GM23248 (cell line): ENCODE data around the gene NME9. TPM values are rescaled to one million over a fixed set of nuclear protein-coding genes. Genes with fewer than 3 reads are reported as not detected.

ENCODE experiments used
- DNase-seq: peaks from one replicate; pipeline ENCODE4 v3.0.0-alpha.2; 2015
- H2AFZ ChIP-seq: fragments of 200-600 bp; sonication (generic); 2 replicates; pipeline ENCODE4 v1.6.1; 2016; ENCODE audit warnings: antibody characterized with exemption
- H3F3A ChIP-seq: fragments of 200-600 bp; sonication (generic); 2 replicates; pipeline ENCODE4 v1.6.1; 2016; ENCODE audit warnings: mild to moderate bottlenecking, antibody characterized with exemption, mixed run types; ENCODE audit not compliant: insufficient read depth
- H3K27ac ChIP-seq: fragments of 200-600 bp; sonication (generic); 2 replicates; pipeline ENCODE4 v1.5.1; 2016; ENCODE audit warnings: mild to moderate bottlenecking
- H3K27me3 ChIP-seq: fragments of 200-600 bp; sonication (generic); replicated peaks from 2 replicates; pipeline ENCODE4 v1.6.1; 2016; ENCODE audit warnings: mild to moderate bottlenecking; ENCODE audit not compliant: insufficient read depth
- H3K36me3 ChIP-seq: fragments of 200-600 bp; sonication (generic); 2 replicates; pipeline ENCODE4 v1.6.1; 2016; ENCODE audit warnings: low read depth, mild to moderate bottlenecking
- H3K4me1 ChIP-seq: fragments of 200-600 bp; sonication (generic); 2 replicates; pipeline ENCODE4 v1.6.1; 2016; ENCODE audit warnings: mild to moderate bottlenecking; ENCODE audit not compliant: insufficient read depth
- H3K4me2 ChIP-seq: fragments of 200-600 bp; sonication (generic); one replicate; pipeline ENCODE4 v1.6.1; 2016; ENCODE audit warnings: mild to moderate bottlenecking; ENCODE audit not compliant: unreplicated experiment
- H3K4me3 ChIP-seq: fragments of 200-600 bp; sonication (generic); 2 replicates; pipeline ENCODE4 v1.5.1; 2016; ENCODE audit warnings: mild to moderate bottlenecking
- H3K79me2 ChIP-seq: fragments of 200-600 bp; sonication (generic); 2 replicates; pipeline ENCODE4 v1.6.1; 2016; ENCODE audit warnings: mild to moderate bottlenecking; ENCODE audit not compliant: insufficient read depth
- H3K9ac ChIP-seq: fragments of 200-600 bp; sonication (generic); 2 replicates; pipeline ENCODE4 v1.6.1; 2016; ENCODE audit warnings: mild to moderate bottlenecking
- H3K9me2 ChIP-seq: fragments of 200-600 bp; sonication (generic); 2 replicates; pipeline ENCODE4 v1.6.1; 2016; ENCODE audit warnings: mixed run types, mild to moderate bottlenecking, moderate library complexity; ENCODE audit not compliant: insufficient read depth
- H3K9me3 ChIP-seq: fragments of 200-600 bp; sonication (generic); one replicate; pipeline ENCODE4 v1.6.1; 2017; ENCODE audit warnings: low read depth
- H4K20me1 ChIP-seq: fragments of 200-600 bp; sonication (generic); 2 replicates; pipeline ENCODE4 v1.6.0; 2016; ENCODE audit not compliant: insufficient read depth
- EZH2 ChIP-seq: fragments of 200-600 bp; sonication (generic); IDR thresholded peaks from 2 replicates; pipeline ENCODE4 v1.6.1; 2018; ENCODE audit warnings: antibody characterized with exemption, mild to moderate bottlenecking; ENCODE audit not compliant: insufficient read depth, poor library complexity, severe bottlenecking
- EZH2phosphoT487 ChIP-seq: fragments of 200-600 bp; sonication (generic); IDR thresholded peaks from 2 replicates; pipeline ENCODE4 v1.6.1; 2018; ENCODE audit warnings: antibody characterized with exemption, moderate library complexity, mild to moderate bottlenecking, low read depth; ENCODE audit not compliant: insufficient read depth
- WGBS, 2 experiments: methylation state at CpG; one replicate each; pipeline ENCODE4 v1.1.6; 2015 to 2017; ENCODE audit warnings: low lambda C conversion rate in 2 of 2, low coverage in 1 of 2; ENCODE audit errors: missing lambda C conversion rate in 2 of 2; 5-methylcytosine and 5-hydroxymethylcytosine counted together
- in situ Hi-C: fragments of 300-500 bp; cut with MboI; formaldehyde crosslinking; loops from 2 replicates; pipeline ENCODE4 v1.15.0; 2020
- polyA plus RNA-seq: library from polyadenylated mRNA; unstranded; fragments of >200 nt; fragmentation: Nextera tagmentation; extraction: Ambion mirVana; gene quantifications from 2 replicates; pipeline ENCODE4 v1.2.1, GENCODE V29; 2016
- total RNA-seq: library from RNA; depleted of rRNA; stranded (reverse); fragments of >200 nt; shearing (Covaris generic); gene quantifications from 2 replicates; pipeline ENCODE4 v1.2.3, GENCODE V29; 2014

The NME9 gene
- total and polyA plus RNA-seq, 2 experiments from 2014 or later: 0.14 TPM; not detected in 1

DNA sequence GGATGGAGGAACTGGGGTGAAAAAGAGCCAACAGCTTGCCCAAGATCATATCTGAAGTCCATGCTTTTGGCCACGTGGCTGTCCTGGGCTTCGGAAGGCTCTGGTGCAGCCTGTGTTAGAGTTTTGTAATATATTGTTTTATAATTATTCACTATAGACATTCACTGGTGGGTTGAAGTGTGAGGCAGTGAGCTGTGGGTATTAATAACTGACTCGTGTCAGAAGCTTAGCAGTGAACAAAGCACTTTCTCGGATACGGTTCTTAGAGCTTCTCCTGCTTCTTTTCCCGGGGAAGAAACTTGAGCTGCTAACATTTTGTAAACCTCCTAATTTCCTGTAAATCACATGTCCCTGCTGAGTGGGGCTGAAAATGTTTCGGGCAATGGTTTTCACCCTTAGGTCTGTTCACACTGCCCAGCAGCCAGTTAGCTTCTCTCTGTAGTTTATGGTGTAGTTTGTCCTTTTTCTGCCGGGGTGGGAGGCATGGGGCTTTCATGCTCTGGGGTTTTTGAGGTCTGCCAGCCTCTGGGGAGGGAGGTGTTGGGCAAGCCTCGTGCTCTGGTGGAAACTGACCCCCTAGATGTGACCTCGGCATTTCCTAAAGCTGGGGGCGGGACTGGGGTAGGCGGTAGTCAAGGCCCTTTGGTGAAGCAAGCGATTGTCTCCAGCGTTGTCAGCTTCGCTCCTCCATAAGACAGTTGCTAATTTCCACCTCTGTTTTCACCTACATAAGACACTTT lies 20.4 kb upstream of the NME9 start:
- peaks cover 20% of the 10 kb centered on the region for H3K4me1 ChIP-seq
- H3K9me3 ChIP-seq: no peaks in the 10 kb centered on the region
- H3F3A ChIP-seq: no peaks in the 10 kb centered on the region
- H3K9ac ChIP-seq: peak overlapping the region; percentile 89
- no peaks in the 10 kb centered on the region for H3K9me2 ChIP-seq
- H3K36me3 ChIP-seq: peaks cover under 1% of the 10 kb centered on the region; the same call in 1 of the 2 replicates
- peaks cover 59% of the 10 kb centered on the region for H3K79me2 ChIP-seq
- peak overlapping the region; percentile 70 for H2AFZ ChIP-seq
- no peaks in the 10 kb centered on the region for H3K27me3 ChIP-seq
- DNase-seq: peak; percentile 63
- H3K4me2 ChIP-seq: peak overlapping the region; percentile 81
- H3K27ac ChIP-seq: peak overlapping the region; percentile 83
- peak overlapping the region; percentile 79 for H3K4me3 ChIP-seq
- TF ChIP-seq EZH2: no peak
- no peak for TF ChIP-seq EZH2phosphoT487
- in situ Hi-C loops: no loop called here
- WGBS, 2 experiments: 35 to 39% methylated on average over 15 of the region's 15 CpGs
- no peaks in the 10 kb centered on the region for H4K20me1 ChIP-seq

GRCh38 chr3:138348754-138349739 lies 19.4 kb upstream of the NME9 start:
- Histone ChIP-seq H2AFZ (peak overlapping the region; percentile 93), H4K20me1 (no peaks in the 10 kb centered on the region), H3K4me1 (peaks cover 20% of the 10 kb centered on the region), H3K9ac (peak overlapping the region; percentile 89), H3K9me2 (no peaks in the 10 kb centered on the region), H3K36me3 (no peaks in the 10 kb centered on the region), H3K27ac (peak overlapping the region; percentile 83), H3K27me3 (no peaks in the 10 kb centered on the region), H3K4me2 (peak overlapping the region; percentile 90), H3K4me3 (peak overlapping the region; percentile 79), H3F3A (no peaks in the 10 kb centered on the region), H3K79me2 (peaks cover 48% of the 10 kb centered on the region), H3K9me3 (no peaks in the 10 kb centered on the region)
- DNase-seq: peak; percentile 72
- in situ Hi-C loops: no loop called here
- WGBS, 2 experiments: 1% methylated on average over 47 of the region's 58 CpGs
- TF ChIP-seq EZH2phosphoT487 (no peak), EZH2 (no peak)

GRCh38 chr3:138347960-138348753 lies 18.5 kb upstream of the NME9 start, which contains the start of gene MRAS:
TSS of gene MRAS (plus strand) at chr3:138348579. CDS start at chr3:138372884, 24,305 bp downstream.
- Histone ChIP-seq H3K9ac (peak within 1 kb of the TSS; percentile 89), H3K9me3 (no peaks in the 10 kb centered on the region), H2AFZ (peak within 1 kb of the TSS; percentile 93), H3K4me3 (peak within 1 kb of the TSS; percentile 79), H3K9me2 (no peaks in the 10 kb centered on the region), H3K27ac (peak within 1 kb of the TSS; percentile 83), H3F3A (no peaks in the 10 kb centered on the region), H3K4me1 (peaks cover 20% of the 10 kb centered on the region), H3K27me3 (no peaks in the 10 kb centered on the region), H3K79me2 (peaks cover 41% of the 10 kb centered on the region), H3K36me3 (no peaks in the 10 kb centered on the region), H4K20me1 (no peaks in the 10 kb centered on the region), H3K4me2 (peak within 1 kb of the TSS; percentile 90)
- 1 to 2% methylated on average over 73 to 74 of the region's 93 CpGs for WGBS, 2 experiments
- TF ChIP-seq EZH2phosphoT487: no peak
- in situ Hi-C loops: no loop called here
- DNase-seq: peak; percentile 95

- in situ Hi-C loops: no loop called here
- 69 to 72% methylated on average over 1 of the region's 1 CpG for WGBS, 2 experiments
Measured at GRCh38 chr3:138344754-138345153, 15.1 kb upstream of the NME9 start.

More at GRCh38 chr3:138344754-138345153, 15.1 kb upstream of the NME9 start:
- Histone ChIP-seq H3K9ac (no peak overlapping the region), H4K20me1 (no peaks in the 10 kb centered on the region), H2AFZ (no peak overlapping the region), H3K4me2 (no peak overlapping the region), H3K4me3 (no peak overlapping the region), H3F3A (no peaks in the 10 kb centered on the region), H3K27ac (no peak overlapping the region), H3K27me3 (no peaks in the 10 kb centered on the region), H3K79me2 (peaks cover 7% of the 10 kb centered on the region; the same call in 1 of the 2 replicates), H3K4me1 (peaks cover under 1% of the 10 kb centered on the region; the same call in 1 of the 2 replicates), H3K9me2 (no peaks in the 10 kb centered on the region), H3K9me3 (no peaks in the 10 kb centered on the region), H3K36me3 (no peaks in the 10 kb centered on the region)
- DNase-seq: no peak
- TF ChIP-seq EZH2phosphoT487: no peak
